Neuron (in vitro differentiated cells): Measurements from ENCODE around the gene PRKCH.

ENCODE experiments used
- H2AFZ ChIP-seq: one replicate; pipeline ENCODE4 v1.6.1; 2013; ENCODE audit warnings: low read depth, mild to moderate bottlenecking, inconsistent platforms, low read length, moderate library complexity
- H3K27me3 ChIP-seq: one replicate; pipeline ENCODE4 v1.6.1; 2013; ENCODE audit warnings: low read length; ENCODE audit not compliant: insufficient read depth
- H3K36me3 ChIP-seq: one replicate; pipeline ENCODE4 v1.6.1; 2013; ENCODE audit warnings: low read length; ENCODE audit not compliant: insufficient read depth
- H3K4me1 ChIP-seq: one replicate; pipeline ENCODE4 v1.6.1; 2013; ENCODE audit warnings: low read length; ENCODE audit not compliant: insufficient read depth
- H3K4me3 ChIP-seq: 2 replicates; pipeline ENCODE4 v1.5.1; 2013; ENCODE audit warnings: mild to moderate bottlenecking, low read length, moderate library complexity
- H3K9me3 ChIP-seq: one replicate; pipeline ENCODE4 v1.6.1; 2013; ENCODE audit warnings: low read length

Gene PRKCH

GRCh38 chr14:61489932-61490331 lies 168.6 kb downstream of the PRKCH start:
- peaks cover 20% of the 10 kb centered on the region for H3K4me1 ChIP-seq
- no peak overlapping the region for H2AFZ ChIP-seq
- no peaks in the 10 kb centered on the region for H3K9me3 ChIP-seq
- no peaks in the 10 kb centered on the region for H3K27me3 ChIP-seq
- H3K4me3 ChIP-seq = no peak overlapping the region
- H3K36me3 ChIP-seq = no peaks in the 10 kb centered on the region

- Histone ChIP-seq H3K27me3 (no peaks in the 10 kb centered on the region), H3K9me3 (no peaks in the 10 kb centered on the region), H3K4me1 (peaks cover 20% of the 10 kb centered on the region), H3K36me3 (no peaks in the 10 kb centered on the region), H3K4me3 (no peak overlapping the region), H2AFZ (no peak overlapping the region)
These were observed 169.8 kb downstream of the PRKCH start for GRCh38 chr14:61491224-61491623.

- H3K4me1 ChIP-seq = peaks cover 20% of the 10 kb centered on the region
These were observed 170.6 kb downstream of the PRKCH start for GRCh38 chr14:61491876-61492434.

GRCh38 chr14:61492474-61492873 lies 171.1 kb downstream of the PRKCH start:
- H3K4me1 ChIP-seq = peaks cover 20% of the 10 kb centered on the region
- no peaks in the 10 kb centered on the region for H3K9me3 ChIP-seq
- H3K4me3 ChIP-seq = no peak overlapping the region
- no peaks in the 10 kb centered on the region for H3K36me3 ChIP-seq
- H3K27me3 ChIP-seq = no peaks in the 10 kb centered on the region
- H2AFZ ChIP-seq = no peak overlapping the region

More at GRCh38 chr14:61491876-61492434, 170.6 kb downstream of the PRKCH start:
- H3K4me3 ChIP-seq = no peak overlapping the region
- no peaks in the 10 kb centered on the region for H3K9me3 ChIP-seq
- H3K27me3 ChIP-seq = no peaks in the 10 kb centered on the region
- no peak overlapping the region for H2AFZ ChIP-seq
- H3K36me3 ChIP-seq = no peaks in the 10 kb centered on the region

- Histone ChIP-seq H3K36me3 (no peaks in the 10 kb centered on the region), H3K9me3 (no peaks in the 10 kb centered on the region), H3K4me3 (no peak overlapping the region), H3K4me1 (peaks cover 20% of the 10 kb centered on the region), H2AFZ (no peak overlapping the region), H3K27me3 (no peaks in the 10 kb centered on the region)
These were observed 171.9 kb downstream of the PRKCH start for GRCh38 chr14:61493239-61493638.

DNA sequence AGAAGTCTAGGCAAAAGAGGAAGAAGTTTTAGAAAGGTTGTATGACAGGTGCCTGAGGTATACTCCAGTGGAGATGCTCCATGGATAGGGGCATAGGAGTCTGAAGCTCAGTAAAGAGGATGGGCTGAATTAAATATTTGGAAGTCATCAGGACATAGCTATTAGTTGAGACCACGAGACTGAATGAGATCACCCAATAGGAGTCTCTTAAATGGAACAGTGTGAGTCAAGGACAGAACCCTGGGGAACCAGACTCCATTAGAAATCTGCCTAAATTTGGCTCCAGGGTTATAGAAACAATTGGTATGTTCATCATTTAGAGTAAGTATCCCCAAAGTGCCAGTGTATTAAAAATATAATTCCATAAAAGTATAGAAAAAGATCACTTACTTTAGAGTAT lies 172.6 kb downstream of the PRKCH start:
- H3K27me3 ChIP-seq = no peaks in the 10 kb centered on the region
- H3K4me1 ChIP-seq = peaks cover 15% of the 10 kb centered on the region
- no peaks in the 10 kb centered on the region for H3K36me3 ChIP-seq
- H3K9me3 ChIP-seq = no peaks in the 10 kb centered on the region
- no peak overlapping the region for H3K4me3 ChIP-seq
- H2AFZ ChIP-seq = no peak overlapping the region

DNA sequence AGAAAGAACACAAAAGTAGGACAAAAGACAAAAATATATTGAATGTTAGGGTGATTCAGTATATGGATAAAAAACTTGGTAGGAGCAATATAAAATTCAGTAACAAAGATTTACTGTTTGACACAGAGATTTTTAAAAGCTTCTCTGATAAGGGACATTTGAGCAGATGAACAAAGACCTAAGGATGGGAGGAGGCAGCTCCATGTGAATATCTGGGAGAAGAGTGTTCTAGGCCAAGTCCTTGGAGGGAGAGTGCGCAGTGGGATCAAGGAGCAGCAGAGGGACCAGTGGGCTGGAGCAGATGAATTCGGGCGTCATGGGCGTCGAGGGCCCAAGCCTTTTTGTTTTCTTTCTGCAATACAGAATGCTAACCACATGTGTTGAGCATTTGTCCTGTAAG lies 174.4 kb downstream of the PRKCH start:
- Histone ChIP-seq H3K36me3 (no peaks in the 10 kb centered on the region), H3K4me1 (no peaks in the 10 kb centered on the region), H3K9me3 (no peaks in the 10 kb centered on the region), H2AFZ (no peak overlapping the region), H3K27me3 (no peaks in the 10 kb centered on the region), H3K4me3 (no peak overlapping the region)

DNA sequence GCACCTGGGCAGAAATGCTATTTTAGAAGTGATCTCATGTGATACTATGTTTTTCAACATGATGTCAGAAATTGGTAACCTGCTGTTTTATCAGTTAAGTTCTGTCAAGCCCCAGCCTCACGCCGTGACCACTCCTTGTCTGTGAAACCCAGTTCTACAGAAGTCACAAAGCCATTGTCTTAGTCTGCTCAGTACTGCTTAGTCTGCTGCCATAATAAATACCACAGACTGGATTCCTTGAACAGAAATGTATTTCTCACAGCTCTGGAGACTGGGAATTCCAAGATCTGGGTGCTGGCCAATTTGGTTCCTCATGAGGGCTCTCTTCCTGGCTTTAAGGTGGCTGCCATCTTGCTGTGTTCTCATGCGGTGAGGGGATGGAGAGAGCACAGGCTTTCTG lies 176.9 kb downstream of the PRKCH start:
- H3K4me1 ChIP-seq = no peaks in the 10 kb centered on the region
- no peaks in the 10 kb centered on the region for H3K36me3 ChIP-seq

DNA sequence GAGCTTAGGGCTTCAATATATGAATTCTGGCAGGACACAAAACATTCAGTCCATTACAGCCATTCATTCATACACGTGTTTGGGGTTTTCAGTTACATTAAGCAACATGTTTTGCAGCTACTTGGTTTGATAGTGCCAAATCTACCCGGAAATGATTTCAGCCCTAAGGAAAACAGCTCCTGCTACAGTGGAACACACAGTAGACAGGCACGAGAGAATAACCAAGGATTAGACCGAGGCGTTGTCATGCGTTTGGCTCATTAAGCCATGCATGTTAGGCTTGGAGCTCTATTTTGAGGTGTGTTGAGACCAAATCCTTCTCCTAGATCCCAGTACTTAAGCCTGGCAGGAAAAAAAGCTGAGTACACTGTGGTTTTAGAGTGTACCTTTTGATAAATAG lies 177.4 kb downstream of the PRKCH start:
- Histone ChIP-seq H3K4me3 (no peak overlapping the region), H3K27me3 (no peaks in the 10 kb centered on the region), H3K9me3 (no peaks in the 10 kb centered on the region), H3K36me3 (no peaks in the 10 kb centered on the region), H2AFZ (no peak overlapping the region), H3K4me1 (no peaks in the 10 kb centered on the region)

More for the DNA sequence above, 176.9 kb downstream of the PRKCH start:
- H3K9me3 ChIP-seq = no peaks in the 10 kb centered on the region
- no peak overlapping the region for H3K4me3 ChIP-seq
- no peak overlapping the region for H2AFZ ChIP-seq
- no peaks in the 10 kb centered on the region for H3K27me3 ChIP-seq

DNA sequence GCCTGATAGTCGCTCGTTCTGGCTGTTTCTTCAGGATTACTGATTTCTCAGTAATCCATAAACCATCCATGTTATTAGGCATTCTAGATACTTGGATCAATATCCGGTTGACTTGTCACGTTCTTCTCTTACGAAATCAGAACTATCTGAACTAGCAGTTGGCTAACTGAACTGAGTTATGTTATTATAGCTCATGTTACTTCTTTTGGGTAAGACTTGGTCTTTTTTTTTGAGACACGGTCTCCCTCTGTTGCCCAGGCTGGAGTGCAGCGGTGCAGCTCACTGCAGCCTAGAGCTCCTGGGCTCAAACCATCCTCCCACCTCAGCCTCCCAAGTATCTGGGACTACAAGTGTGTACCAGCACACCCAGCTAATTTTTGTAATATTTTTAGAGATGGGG lies 178.6 kb downstream of the PRKCH start:
- no peaks in the 10 kb centered on the region for H3K9me3 ChIP-seq
- no peaks in the 10 kb centered on the region for H3K27me3 ChIP-seq
- H3K4me1 ChIP-seq = no peaks in the 10 kb centered on the region
- H3K4me3 ChIP-seq = no peak overlapping the region
- H3K36me3 ChIP-seq = no peaks in the 10 kb centered on the region
- no peak overlapping the region for H2AFZ ChIP-seq

DNA sequence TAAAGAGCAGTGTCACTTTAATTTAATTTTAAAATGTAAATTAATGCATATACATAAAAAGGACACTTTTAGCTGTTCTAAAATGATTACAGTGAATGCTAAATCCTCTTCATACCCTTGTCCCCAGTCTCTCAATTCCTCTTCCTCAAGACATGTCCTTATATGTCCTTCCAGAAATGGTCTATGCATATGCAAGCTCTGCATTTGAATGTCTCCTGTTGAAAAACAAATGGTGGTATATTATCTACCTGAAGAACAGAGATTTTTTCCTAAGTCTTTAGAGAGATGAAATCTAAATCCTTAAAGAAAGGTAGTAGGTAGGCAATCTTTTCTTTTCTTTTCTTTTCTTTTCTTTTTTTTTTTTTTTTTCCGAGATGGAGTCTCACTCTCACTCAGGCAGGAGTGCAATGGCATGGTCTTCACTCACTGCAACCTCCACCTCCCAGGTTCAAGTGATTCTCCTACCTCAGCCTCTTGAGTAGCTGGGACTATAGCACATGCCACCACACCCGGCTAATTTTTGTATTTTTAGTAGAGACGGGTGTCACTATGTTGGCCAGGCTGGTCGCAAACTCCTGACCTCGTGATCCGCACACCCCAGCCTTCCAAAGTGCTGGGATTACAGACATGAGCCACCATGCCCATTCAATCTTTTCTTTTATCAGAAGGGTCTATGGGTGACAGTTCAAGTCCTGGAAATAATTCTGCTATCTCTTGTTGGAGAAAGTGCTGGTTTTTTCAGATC lies 180.5 kb downstream of the PRKCH start:
- Histone ChIP-seq H3K4me1 (no peaks in the 10 kb centered on the region), H3K4me3 (no peak overlapping the region), H2AFZ (no peak overlapping the region), H3K9me3 (no peaks in the 10 kb centered on the region), H3K27me3 (no peaks in the 10 kb centered on the region), H3K36me3 (no peaks in the 10 kb centered on the region)

- Histone ChIP-seq H3K36me3 (no peaks in the 10 kb centered on the region), H2AFZ (no peak overlapping the region), H3K9me3 (no peaks in the 10 kb centered on the region), H3K4me3 (no peak overlapping the region), H3K4me1 (no peaks in the 10 kb centered on the region), H3K27me3 (no peaks in the 10 kb centered on the region)
These were observed 181.2 kb downstream of the PRKCH start for GRCh38 chr14:61502459-61503093.

GRCh38 chr14:61503167-61503801 lies 181.9 kb downstream of the PRKCH start:
- Histone ChIP-seq H2AFZ (no peak overlapping the region), H3K27me3 (no peaks in the 10 kb centered on the region), H3K4me3 (no peak overlapping the region), H3K9me3 (no peaks in the 10 kb centered on the region), H3K4me1 (no peaks in the 10 kb centered on the region), H3K36me3 (no peaks in the 10 kb centered on the region)
